HEK293T (cell line): ENCODE measurements around the gene APOBEC3B.

Experiments
- NFRKB ChIP-seq: fragments of 450-650 bp; IDR thresholded peaks from 2 replicates; pipeline ENCODE4 v1.6.1; 2016; ENCODE audit warnings: mild to moderate bottlenecking, moderate library complexity
- SP1 ChIP-seq: fragments of 450-650 bp; IDR thresholded peaks from 2 replicates; pipeline ENCODE4 v1.6.1; 2017
- SUZ12 ChIP-seq: fragments of 450-650 bp; IDR thresholded peaks from 2 replicates; pipeline ENCODE4 v1.6.1; 2016; ENCODE audit warnings: mild to moderate bottlenecking

- TF ChIP-seq NFRKB (no peak), SUZ12 (no peak), SP1 (no peak)
Observed at GRCh38 chr22:38997518-38997917, 15.4 kb downstream of the APOBEC3B start.
